ENCODE measurements around the gene ZFYVE16.
"Not testable (repeated sequence)": the region's sequence is repeated elsewhere in the genome, so short reads cannot be mapped to it uniquely, and the experiment has no call there.

ZFYVE16 gene

GRCh38 chr5:80411589-80412219 is 3.8 kb downstream of the ZFYVE16 start:
- no peak for DNase-seq

DNA sequence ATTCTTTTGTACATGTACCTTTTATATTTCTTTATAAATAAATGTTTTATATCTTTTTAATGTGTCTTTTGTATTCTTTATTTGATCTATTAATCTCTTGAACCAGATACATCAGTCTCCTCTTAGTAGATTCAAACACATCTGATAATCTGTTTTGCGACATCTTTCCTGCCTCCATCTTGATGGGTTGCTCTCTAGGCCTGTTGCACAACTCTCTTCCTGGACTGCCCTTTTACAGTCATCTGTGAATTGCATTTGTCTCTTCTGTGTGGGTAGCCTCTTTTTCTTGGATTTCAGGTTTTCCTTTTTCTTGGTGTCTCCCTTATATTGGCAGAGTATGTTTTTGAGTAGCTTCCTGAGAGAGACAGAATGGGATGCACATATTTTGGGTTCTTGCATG is 6.2 kb downstream of the ZFYVE16 start:
- DNase-seq = no peak

- no peak for DNase-seq
Measured at GRCh38 chr5:80417973-80418372, 10.1 kb downstream of the ZFYVE16 start.

GRCh38 chr5:80424365-80424764 is 16.5 kb downstream of the ZFYVE16 start:
- not testable (repeated sequence) for DNase-seq

GRCh38 chr5:80435476-80435875 is 27.6 kb downstream of the ZFYVE16 start:
- DNase-seq = no peak

GRCh38 chr5:80437326-80437725 is 29.5 kb downstream of the ZFYVE16 start:
- no peak for DNase-seq

DNA sequence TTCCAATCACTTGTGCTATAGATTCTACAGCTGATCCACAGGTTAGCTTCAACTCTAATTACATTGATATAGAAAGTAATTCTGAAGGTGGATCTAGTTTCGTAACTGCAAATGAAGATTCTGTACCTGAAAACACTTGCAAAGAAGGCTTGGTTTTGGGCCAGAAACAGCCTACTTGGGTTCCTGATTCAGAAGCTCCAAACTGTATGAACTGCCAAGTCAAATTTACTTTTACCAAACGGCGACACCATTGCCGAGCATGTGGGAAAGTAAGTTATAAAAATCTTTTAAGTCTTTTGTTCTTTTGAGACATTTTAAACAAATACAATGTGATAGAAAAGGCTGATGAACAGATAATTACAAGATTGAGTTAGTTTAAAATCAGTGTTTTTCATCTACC is 30.9 kb downstream of the ZFYVE16 start:
- DNase-seq = no peak

DNA sequence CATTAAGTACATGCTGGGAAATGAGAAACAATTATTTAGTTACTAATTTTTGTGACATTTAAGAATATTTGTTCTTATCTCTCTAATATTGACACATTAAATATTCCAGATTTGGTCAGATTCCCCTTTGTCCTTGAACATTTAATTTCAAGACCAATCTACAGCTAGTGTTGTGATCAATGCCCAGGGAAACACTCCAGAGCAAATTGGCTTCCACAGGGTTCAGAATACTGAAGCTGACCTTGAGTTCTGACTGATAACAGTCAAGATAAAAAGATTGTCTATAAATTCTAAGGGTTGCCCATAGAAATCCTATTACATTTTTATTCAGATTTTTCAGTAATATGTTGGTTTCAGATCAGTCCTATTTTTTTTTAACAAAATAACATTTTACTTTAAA is 31.3 kb downstream of the ZFYVE16 start:
- DNase-seq = no peak

- no peak for DNase-seq
Measured at GRCh38 chr5:80442742-80443141, 34.9 kb downstream of the ZFYVE16 start.

GRCh38 chr5:80453366-80453765 is 45.5 kb downstream of the ZFYVE16 start:
- DNase-seq = no peak

DNA sequence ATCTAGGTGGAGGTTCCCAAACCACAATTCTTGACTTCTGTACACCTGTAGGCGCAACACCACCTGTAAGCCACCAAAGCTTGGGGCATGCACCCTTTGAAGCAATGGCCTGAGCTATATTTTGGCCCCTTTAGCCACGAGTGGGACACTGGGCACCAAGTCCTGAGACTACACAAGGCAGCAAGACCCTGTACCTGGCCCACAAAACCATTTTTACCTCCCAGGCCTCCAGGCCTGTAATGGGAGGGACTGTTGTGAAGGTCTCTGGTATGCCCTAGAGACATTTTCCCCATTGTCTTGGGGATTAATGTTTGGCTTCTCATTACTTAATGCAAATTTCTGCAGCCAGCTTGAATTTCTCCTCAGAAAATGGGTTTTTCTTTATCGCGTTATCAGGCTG is 55.4 kb downstream of the ZFYVE16 start:
- DNase-seq = no peak

DNA sequence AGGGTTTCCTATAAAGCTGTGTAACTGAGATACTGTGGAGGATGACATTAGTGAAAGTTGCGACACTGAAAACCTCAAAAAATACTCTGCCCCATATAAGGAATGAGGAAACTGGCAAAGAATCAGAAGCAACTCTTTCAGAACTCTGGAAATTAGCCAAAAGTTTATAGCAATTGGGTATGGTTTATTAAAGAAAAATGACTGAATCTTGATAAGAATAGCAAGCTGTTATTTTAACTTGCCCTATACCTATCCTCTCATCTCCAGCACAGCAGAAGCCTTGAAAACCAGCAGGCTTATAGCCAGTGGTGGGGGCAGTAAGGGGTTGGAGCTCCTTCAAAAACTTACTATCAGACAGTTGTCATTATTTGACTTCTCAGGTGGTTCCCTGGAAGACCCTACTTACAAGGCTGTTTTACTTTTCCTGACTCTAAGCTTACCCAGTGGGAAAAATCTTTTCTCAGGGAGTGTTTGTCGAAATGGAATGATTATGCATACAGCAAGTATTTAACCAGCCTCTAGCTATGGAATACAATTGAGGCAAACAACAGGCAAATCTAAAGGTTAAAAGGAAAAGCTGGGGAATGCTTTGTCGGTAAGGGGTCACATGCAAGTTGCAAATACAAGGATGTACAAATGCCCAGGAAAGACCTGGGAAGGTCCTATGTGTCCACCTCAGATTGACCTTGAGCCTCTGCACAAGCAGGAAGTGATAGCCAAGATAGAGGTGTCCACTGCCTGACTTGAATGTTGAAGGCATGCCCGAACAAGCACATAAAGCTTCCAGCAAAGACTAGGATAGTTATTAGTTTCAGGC is 59.0 kb downstream of the ZFYVE16 start:
- no peak for DNase-seq

DNA sequence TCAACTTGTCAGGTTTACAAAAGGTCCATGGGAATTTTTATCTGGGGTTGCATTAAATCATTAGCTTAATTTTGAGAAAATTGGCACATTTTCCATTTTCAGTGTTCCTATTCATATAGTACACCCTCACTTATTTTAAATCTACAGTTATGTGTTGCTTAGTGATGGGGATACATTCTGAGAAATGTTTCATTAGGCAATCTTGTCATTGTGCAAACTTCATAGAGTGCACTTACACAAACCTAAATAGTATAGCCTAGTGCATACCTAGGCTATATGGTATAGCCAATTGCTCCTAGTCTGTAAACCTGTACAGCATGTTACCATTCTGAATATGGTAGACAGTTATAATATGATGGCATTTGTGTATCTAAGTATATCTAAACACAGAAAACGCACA is 60.3 kb downstream of the ZFYVE16 start:
- no peak for DNase-seq

- not testable (repeated sequence) for DNase-seq
Measured at GRCh38 chr5:80470631-80471030, 62.8 kb downstream of the ZFYVE16 start.

DNA sequence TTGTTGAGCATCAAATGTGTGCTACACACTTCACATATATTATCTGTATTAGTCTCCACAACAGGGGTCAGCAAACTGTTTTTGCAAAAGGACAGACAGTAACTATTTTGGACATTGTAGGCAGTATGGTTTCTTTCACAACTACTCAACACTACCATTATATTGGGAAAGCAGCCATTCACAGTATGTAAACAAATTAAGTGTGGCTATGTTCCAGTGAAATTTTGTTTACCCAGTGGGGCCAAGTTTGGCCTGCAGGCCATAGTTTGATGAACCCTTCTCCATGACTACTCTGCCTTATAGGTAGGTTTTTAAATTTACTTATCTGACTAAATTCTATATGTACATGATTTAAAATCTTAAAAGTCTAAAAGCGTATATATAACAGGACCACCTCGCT is 67.1 kb downstream of the ZFYVE16 start:
- no peak for DNase-seq

DNA sequence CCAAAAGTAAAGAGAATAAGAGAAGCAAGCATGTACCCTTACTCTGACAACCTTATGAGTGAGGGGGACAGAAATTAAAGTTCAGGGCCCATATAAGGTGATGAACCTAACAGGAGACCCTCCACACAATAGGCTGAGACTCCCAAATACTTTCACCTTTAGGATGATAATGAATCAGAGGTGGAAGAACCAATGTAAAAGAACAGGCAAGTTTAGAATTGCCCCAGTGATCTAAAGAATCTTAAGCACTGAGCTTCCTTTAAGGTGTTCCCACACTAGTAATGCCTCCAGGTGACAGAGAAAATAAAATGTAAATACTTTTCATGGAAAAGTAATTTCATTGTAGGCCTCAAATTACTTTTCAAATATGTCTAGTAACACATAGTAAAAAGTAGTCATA is 71.8 kb downstream of the ZFYVE16 start:
- no peak for DNase-seq

DNA sequence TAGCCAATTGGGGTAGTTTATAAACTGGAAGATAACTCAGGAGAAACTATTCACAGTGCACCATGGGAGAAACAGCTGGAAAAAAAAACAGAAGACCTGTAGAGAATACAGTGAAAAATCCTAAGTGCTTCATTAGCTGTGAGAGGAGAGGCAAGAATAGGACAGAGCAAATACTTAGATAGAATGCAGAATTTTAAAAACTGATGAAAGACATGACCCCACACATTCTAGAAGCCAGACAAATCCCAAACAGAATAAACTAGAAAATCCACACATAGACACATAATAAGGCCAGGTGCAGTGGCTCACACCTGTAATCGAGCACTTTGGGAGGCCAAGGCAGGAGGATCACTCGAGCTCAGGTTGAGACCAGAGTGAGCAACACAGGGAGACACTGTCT is 72.5 kb downstream of the ZFYVE16 start:
- DNase-seq = no peak

GRCh38 chr5:80481019-80481893 is 73.4 kb downstream of the ZFYVE16 start:
- DNase-seq = no peak

GRCh38 chr5:80482578-80482977 is 74.7 kb downstream of the ZFYVE16 start:
- no peak for DNase-seq

- DNase-seq = no peak
Measured at GRCh38 chr5:80483636-80484232, 75.9 kb downstream of the ZFYVE16 start.

DNA sequence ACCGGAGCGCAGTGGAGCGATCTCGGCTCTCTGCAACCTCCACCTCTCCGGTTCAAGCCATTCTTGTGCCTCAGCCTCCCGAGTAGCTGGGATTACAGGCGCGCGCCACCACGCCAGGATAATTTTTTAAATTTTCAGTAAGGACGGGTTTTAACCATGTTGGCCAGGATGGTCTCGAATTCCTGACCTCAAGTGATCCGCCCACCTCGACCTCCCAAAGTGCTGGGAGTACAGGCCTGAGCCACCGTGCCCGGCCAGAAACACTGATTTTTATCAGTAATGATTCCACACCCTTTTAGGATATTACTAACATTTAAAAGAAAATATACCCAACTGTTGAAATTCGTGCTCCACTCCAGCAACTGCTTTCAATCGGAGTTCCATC is 79.6 kb downstream of the ZFYVE16 start:
- no peak for DNase-seq

GRCh38 chr5:80487829-80488721 is 80.2 kb downstream of the ZFYVE16 start, which contains the start of gene FAM151B:
TSS of gene FAM151B (plus strand) at chr5:80488100. CDS start at chr5:80488124, 24 bp downstream.
- DNase-seq = peak; percentile 88

All from NCI-H446 treated with DMSO at 0.1 percent for 48 hours (cell line).